Panc1 (cell line): ENCODE data around the gene SPINK4. TPM values are rescaled to one million over a fixed set of nuclear protein-coding genes. Genes with fewer than 3 reads are reported as not detected.

ENCODE experiments used
- ATAC-seq: fragments of 200-7000 bp; cut with Tn5 transposase; 2 replicates; pipeline ENCODE4 v1.9.1; 2020; ENCODE audit warnings: mild to moderate bottlenecking, moderate library complexity
- BruUV-seq: library from RNA; stranded (reverse); fragments of 400-500 nt; replicated peaks from 2 replicates; lab custom pipeline; 2021; lab: Mats Ljungman, UMichigan
- CTCF ChIA-PET: fragments of 300-600 bp; sonication (Branson Sonifier 250); formaldehyde crosslinking; loops from one replicate; lab custom pipeline; 2022; ENCODE audit warnings: antibody characterized with exemption; lab: Charles Lee
- POLR2A ChIA-PET: fragments of 300-600 bp; sonication (Branson Sonifier 250); formaldehyde crosslinking; loops from one replicate; lab custom pipeline; 2022; ENCODE audit warnings: antibody characterized with exemption; lab: Charles Lee
- DNase-seq: peaks from one replicate; pipeline ENCODE4 v3.0.0-alpha.2; 2010; ENCODE audit warnings: low read depth, low spot score
- H3K27ac ChIP-seq: 2 replicates; pipeline ENCODE4 v1.5.1; 2011; ENCODE audit warnings: mild to moderate bottlenecking, low read length, inconsistent platforms
- H3K27me3 ChIP-seq: fragments of 200-500 bp; sonication (Bioruptor generic); 2 replicates; pipeline ENCODE4 v1.6.0; 2014; ENCODE audit warnings: low read length, inconsistent platforms; ENCODE audit not compliant: control insufficient read depth, insufficient read depth
- H3K36me3 ChIP-seq: fragments of 200-500 bp; sonication (Bioruptor generic); 2 replicates; pipeline ENCODE4 v1.5.1; 2014; ENCODE audit warnings: inconsistent platforms, mild to moderate bottlenecking, low read length, moderate library complexity; ENCODE audit not compliant: control insufficient read depth, insufficient read depth
- H3K4me1 ChIP-seq: 2 replicates; pipeline ENCODE4 v1.5.1; 2011; ENCODE audit warnings: inconsistent platforms, mild to moderate bottlenecking, low read length, moderate library complexity; ENCODE audit not compliant: control insufficient read depth, insufficient read depth
- H3K4me3 ChIP-seq, 2 experiments: 2 replicates each; pipeline ENCODE4 v1.5.1; 2011 to 2012; ENCODE audit warnings: low read depth in 2 of 2, low read length in 2 of 2, mild to moderate bottlenecking in 2 of 2, inconsistent platforms in 1 of 2, moderate library complexity in 1 of 2
- H3K9me3 ChIP-seq: fragments of 200-500 bp; sonication (Bioruptor generic); 2 replicates; pipeline ENCODE4 v1.5.1; 2014; ENCODE audit warnings: low read depth, mild to moderate bottlenecking, inconsistent platforms, low read length, moderate library complexity; ENCODE audit not compliant: control insufficient read depth, insufficient read depth
- CTCF ChIP-seq: fragments of 450-650 bp; IDR thresholded peaks from 2 replicates; pipeline ENCODE4 v1.5.1; 2017; ENCODE audit warnings: mild to moderate bottlenecking
- POLR2AphosphoS5 ChIP-seq: IDR thresholded peaks from 2 replicates; pipeline ENCODE4 v1.6.1; 2012; ENCODE audit warnings: mild to moderate bottlenecking, low read depth, low read length, moderate library complexity
- REST ChIP-seq, 2 experiments: IDR thresholded peaks; 2 replicates each; pipeline ENCODE4 v1.6.1; 2011 to 2012; ENCODE audit warnings: low read depth in 2 of 2, control low read depth in 1 of 2, low read length in 1 of 2, mild to moderate bottlenecking in 1 of 2, moderate library complexity in 1 of 2; ENCODE audit not compliant: insufficient read depth in 1 of 2
- SIN3A ChIP-seq: IDR thresholded peaks from 2 replicates; pipeline ENCODE4 v1.6.1; 2012; ENCODE audit warnings: low read depth, mild to moderate bottlenecking, low read length, moderate library complexity, borderline replicate concordance; ENCODE audit not compliant: insufficient read depth
- TCF7L2 ChIP-seq: IDR thresholded peaks from 2 replicates; pipeline ENCODE4 v1.6.1; 2011; ENCODE audit warnings: mild to moderate bottlenecking, low read depth, low read length, inconsistent platforms
- in situ Hi-C: cut with HindIII; loops from 2 replicates; pipeline ENCODE4 v1.10.0; 2016; ENCODE audit warnings: low sequenced_read_pairs, low pct_unique_long_range_greater_than_20kb
- intact Hi-C: fragments of 100-400 bp; cut with micrococcal nuclease; formaldehyde crosslinking; loops from one replicate; pipeline ENCODE4 v1.10.0; 2022; ENCODE audit not compliant: unreplicated experiment
- total RNA-seq: library from RNA; stranded (reverse); gene quantifications from one replicate; pipeline ENCODE4 v1.2.1, GENCODE V29; 2021; ENCODE audit not compliant: unreplicated experiment

SPINK4 gene
- total RNA-seq, 1 experiment from 2014 or later = not detected

GRCh38 chr9:33290247-33291030 is 50.5 kb downstream of the SPINK4 start, which contains the start of gene NFX1:
Gene NFX1, plus strand, starts transcription at chr9:33290516. Its CDS starts 57 bp downstream, at chr9:33290573.
- DNase-seq = peak; percentile 93
- Histone ChIP-seq H3K36me3 (peaks cover 18% of the 10 kb centered on the region; the same call in 1 of the 2 replicates), H3K9me3 (no peaks in the 10 kb centered on the region), H3K4me3 (peak within 1 kb of the TSS; percentile 60 to 91), H3K27ac (peak within 1 kb of the TSS; percentile 99), H3K4me1 (peaks cover 30% of the 10 kb centered on the region), H3K27me3 (no peaks in the 10 kb centered on the region)
- intact Hi-C loops = no loop called here
- peak; percentile 98 for TF ChIP-seq POLR2AphosphoS5
- no peak for TF ChIP-seq CTCF
- peak; percentile 31; the same call in 1 of the 2 replicates for TF ChIP-seq TCF7L2
- peak; percentile 88 for TF ChIP-seq SIN3A
- peak in 1 of 2 experiments; percentile 59; a peak in 1 of 4 replicates for TF ChIP-seq REST (IDR thresholded peaks at IDR 0.05; ENCODE audit: insufficient read depth in 1 of 2, low read depth in 2 of 2, low read length in 1 of 2)
- ChIA-PET POLR2A (interaction anchor here (0.5 to 0.7 kb wide), 7 partner anchors 12 to 183 kb away, joined by 3 to 18 read pairs (median 5); partner anchors contain the start of gene NOL6), CTCF (interaction anchor here (0.6 to 0.7 kb wide), 3 partner anchors 157 to 183 kb away, joined by 5 to 20 read pairs (median 11); partner anchors contain the start of genes AQP3 and NOL6)
- ATAC-seq = peak; percentile 97
- in situ Hi-C loops = no loop called here
- no TSS peak for BruUV-seq

GRCh38 chr9:33291031-33291397 is 51.0 kb downstream of the SPINK4 start:
- in situ Hi-C loops (no loop called here), intact Hi-C loops (no loop called here)
- ChIA-PET POLR2A (interaction anchor here (0.6 kb wide), 1 partner anchor 183 kb away, joined by 3 read pairs; the partner anchor contains the start of gene NOL6), CTCF (no interaction called here)
- no peaks in the 10 kb centered on the region for H3K27me3 ChIP-seq
- no TSS peak for BruUV-seq
- peaks cover 30% of the 10 kb centered on the region for H3K4me1 ChIP-seq
- DNase-seq (no peak), ATAC-seq (no peak)
- H3K9me3 ChIP-seq = no peaks in the 10 kb centered on the region
- peak overlapping the region; percentile 99 for H3K27ac ChIP-seq
- H3K4me3 ChIP-seq = peak overlapping the region; percentile 60 to 91
- peaks cover 21% of the 10 kb centered on the region; the same call in 1 of the 2 replicates for H3K36me3 ChIP-seq
- TF ChIP-seq POLR2AphosphoS5 (no peak), REST (IDR thresholded peaks at IDR 0.05; ENCODE audit: insufficient read depth in 1 of 2, low read depth in 2 of 2, low read length in 1 of 2) (no peak), SIN3A (no peak), TCF7L2 (no peak), CTCF (no peak)
